Measurements from ENCODE around the gene LMO1.

LMO1 gene

GRCh38 chr11:8263109-8263768 is 439 bp downstream of the LMO1 start:
- DNase-seq (ENCODE audit: low spot score), result no peak

DNA sequence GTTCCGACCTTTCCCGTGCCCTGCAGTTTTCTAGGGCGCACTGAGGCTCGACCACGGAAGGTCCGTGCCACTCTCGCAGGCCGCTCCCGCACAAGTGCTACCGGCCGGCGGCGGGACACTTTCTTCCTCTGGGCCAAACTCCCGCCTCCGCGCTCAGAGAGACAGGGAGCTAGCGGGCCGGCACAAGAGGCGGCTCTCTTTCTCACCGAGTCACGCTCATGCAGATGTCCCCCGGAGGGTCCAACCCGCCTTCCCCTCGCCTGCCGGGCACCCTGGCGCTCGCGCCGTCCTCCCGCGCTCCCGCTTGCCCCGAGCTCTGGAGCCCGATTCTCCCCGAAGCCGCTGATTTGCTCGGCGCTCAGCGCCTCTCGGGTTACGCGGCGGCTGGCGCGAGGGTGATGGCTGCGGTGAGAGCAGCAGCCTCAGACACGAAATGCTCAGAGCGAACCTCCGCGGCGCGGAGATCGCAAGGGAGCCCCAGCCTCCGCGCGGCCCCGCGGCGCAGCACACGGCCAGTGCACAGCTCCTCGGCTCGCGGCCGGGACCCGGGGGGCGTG is 1.0 kb downstream of the LMO1 start:
- DNase-seq (ENCODE audit: low spot score), result peak; percentile 7

DNA sequence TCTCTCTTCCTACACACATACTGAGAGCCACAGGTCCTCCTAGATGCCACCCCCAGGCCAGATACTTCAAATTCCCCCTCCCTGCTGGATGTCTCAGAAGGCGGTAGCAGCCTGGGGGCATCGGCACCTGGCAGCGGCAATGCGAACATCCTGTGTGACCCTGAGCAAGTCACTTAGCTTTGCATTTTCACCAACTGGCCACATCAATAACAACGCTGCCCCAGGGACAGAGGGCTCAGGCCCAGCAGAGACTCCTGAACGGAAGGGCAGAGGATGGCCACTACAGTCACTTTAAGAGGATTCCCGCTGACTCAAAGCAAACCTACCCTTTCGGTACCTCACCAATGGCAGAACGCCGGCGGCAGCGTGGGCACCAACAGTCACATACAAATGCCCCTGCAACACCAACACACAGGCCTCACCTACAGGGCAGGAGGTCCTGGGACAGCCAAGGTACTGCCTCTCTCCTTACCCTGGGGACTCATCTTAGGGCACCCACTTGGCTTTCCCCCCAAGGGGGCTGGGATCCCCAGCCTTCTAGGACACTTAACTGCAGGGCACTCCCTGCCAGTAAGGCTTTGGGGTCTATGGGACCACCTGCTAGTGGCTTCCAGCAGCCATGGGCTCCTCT is 1.6 kb downstream of the LMO1 start:
- no peak for DNase-seq (ENCODE audit: low spot score)

DNA sequence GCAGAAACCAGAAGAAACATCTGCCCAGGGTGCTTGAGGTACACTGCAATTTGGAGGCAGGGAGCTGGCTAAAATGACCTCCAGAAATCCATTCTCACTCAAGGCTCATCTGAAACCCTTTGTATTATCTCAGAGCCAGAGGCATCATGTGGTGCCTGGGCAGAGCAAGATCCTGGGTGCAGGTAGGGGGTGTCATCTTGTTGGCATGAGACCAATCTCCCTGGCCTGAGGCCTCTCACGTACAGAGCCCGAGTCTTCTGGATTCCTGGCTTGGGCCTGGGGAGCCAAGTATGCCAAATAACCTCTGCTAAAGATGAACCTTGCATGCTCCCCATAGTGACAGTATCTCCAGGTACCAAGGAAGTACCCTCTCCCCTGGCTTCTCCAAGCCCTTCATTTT is 2.4 kb downstream of the LMO1 start:
- DNase-seq (ENCODE audit: low spot score), result no peak

DNA sequence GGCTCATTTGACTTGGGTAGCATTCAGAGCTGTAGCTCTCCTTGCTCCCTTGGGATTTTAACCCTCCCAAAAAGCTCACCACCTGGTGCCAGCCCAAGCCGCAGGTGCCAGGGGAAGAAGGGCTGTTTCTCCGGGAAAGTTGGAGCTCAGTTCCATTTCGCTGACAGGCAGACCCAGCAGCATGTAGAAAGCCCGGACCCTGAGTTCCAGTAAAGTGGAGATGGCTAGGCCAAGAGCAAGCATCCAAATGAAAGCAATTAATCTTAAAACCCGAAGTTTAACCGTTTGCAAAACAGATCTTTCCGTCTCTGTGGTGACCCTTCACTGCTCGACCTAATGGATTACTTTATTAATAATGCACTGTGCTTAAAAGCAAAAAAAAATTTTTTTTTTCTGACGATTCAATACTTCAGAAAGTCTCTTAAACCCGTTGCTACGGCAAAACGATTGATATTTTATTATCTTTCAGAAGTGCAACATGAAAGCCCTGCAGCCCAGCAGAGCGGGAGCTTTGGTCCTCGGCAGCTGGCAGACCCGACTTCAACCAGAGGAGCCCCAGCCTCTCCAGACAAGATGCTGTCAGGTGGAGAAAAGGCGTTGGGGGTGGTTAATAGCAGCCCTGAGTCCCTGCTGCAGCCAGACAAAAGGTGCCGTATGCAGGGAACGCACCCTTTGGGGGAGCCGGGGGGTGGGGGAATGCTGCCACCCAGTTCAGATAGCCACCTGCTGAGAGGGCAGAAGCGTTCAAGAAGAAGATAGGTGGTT is 3.3 kb downstream of the LMO1 start:
- no peak for DNase-seq (ENCODE audit: low spot score)

DNA sequence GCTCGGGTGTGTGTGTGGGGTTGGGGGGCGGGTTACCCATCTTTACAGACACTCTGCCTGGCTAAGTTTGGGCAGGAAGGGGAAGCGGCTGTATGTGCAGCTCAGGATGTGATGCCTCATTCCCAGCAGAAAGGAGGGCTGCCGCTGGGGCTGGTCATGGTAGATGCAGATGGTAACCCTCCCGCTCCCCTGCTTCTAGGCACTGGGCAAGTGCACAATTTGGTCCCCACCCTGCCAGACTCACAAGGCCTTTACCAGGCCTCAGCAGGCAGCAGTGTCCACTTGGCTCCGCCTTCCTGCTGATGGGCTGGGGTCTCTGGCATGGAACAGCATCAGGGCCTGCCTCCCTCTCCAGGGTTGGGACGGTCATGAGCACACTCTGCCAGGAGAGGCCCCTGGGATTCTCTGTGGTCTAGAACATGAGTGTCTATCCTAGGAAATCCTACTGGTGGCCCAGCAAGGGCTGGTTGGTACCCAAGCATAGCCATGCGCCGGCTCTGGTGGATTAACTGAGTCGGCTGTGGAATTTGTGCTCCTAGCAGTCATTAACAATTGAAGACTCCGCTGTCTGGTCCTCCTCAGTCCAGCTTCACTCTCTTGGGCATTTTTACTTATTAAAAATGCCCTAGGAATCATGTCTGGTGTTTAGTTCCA is 4.2 kb downstream of the LMO1 start:
- no peak for DNase-seq (ENCODE audit: low spot score)

DNA sequence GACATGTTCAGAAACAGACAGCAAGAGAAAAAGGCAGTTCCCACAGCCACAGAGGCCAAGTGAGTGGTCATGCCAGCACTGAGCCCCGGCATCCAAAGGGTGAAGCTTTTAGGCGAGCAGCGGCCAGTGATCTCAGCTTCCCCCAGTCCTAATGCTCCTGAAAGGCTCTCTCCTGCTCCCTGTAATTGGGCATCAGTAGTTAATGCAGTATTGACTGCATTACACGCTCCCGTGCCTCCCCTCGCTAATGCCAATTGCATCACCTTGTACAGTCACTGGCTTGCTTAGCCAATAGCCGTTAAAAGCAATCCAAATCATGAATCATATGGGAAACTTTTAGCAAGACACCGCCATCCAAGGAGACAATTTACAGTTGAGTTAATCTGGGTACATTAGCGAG is 4.9 kb downstream of the LMO1 start:
- no peak for DNase-seq (ENCODE audit: low spot score)

DNA sequence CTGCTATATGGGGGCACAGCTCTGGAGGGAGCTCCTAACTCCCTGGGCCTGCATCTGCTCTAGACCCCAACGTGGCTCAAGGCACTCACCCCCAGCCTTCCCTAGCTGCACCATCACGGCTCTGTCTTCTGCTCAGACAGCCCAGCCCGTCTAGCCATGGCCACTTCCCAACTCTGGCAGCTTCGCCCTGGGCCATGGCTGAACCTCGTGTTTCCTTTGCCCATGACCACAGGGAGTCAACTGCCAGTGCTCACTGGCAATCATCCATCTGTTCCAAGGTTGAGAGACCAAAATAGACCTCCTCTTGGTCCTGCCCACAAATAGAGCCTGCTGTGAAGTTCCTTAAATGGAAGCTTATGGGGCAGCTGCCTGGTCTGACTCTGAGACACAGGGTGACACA is 5.4 kb downstream of the LMO1 start:
- DNase-seq (ENCODE audit: low spot score), result no peak

DNA sequence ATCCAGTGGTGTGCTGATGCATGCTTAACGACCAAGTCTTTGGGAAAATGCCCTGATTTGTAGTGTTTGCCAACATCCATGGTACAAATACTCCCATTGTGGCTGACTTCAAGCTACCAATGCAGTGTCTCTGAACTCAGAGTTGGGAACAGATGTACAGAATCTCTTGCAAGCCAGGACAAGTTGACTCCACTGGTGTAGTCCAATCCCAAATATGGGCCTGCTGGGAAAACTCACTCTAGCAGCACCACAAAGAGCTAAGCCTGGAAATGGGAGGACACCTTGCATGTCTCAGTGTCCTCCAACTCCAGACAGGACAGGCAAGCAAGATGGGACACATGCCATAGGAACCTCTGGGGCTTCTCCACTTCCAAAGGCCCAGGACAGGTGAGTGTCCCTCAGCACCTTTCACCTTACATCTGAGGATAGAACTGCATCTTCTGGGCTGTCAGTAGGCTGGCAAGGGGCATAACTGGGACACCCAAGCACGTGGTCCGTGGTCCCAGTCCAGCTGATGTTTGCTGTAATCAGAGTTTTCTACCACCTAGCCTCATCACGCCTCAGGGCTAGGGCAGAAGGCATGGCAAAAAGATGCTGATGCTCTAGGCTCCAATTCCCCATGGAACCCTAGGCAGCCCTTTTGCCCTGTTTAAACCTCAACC is 6.5 kb downstream of the LMO1 start:
- no peak for DNase-seq (ENCODE audit: low spot score)

- no peak for DNase-seq (ENCODE audit: low spot score)
Observed at GRCh38 chr11:8256271-8257002, 7.2 kb downstream of the LMO1 start.

DNA sequence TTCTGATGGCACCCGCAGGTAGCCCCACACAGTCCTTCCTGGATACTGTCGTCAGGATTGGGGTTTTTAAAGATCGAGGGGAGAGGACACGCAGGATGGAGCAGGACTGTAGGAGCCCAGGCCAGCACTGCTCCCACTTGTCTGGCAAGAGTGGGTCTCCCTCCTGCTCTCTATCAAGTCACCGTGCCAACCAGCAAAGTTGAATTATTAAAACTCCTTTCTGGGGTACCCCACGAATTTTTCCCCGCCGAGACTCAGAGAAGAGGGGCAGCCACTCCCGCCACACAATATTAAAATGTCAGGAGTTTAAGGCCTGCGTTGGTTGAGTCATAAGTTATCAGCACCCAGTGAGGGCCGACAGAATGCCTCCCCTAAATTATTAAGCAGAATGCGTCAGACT is 10.1 kb downstream of the LMO1 start:
- DNase-seq (ENCODE audit: low spot score), result no peak

GRCh38 chr11:8252946-8253345 is 10.7 kb downstream of the LMO1 start:
- DNase-seq (ENCODE audit: low spot score), result no peak

- DNase-seq (ENCODE audit: low spot score), result no peak
Observed at GRCh38 chr11:8252388-8252787, 11.3 kb downstream of the LMO1 start.

DNA sequence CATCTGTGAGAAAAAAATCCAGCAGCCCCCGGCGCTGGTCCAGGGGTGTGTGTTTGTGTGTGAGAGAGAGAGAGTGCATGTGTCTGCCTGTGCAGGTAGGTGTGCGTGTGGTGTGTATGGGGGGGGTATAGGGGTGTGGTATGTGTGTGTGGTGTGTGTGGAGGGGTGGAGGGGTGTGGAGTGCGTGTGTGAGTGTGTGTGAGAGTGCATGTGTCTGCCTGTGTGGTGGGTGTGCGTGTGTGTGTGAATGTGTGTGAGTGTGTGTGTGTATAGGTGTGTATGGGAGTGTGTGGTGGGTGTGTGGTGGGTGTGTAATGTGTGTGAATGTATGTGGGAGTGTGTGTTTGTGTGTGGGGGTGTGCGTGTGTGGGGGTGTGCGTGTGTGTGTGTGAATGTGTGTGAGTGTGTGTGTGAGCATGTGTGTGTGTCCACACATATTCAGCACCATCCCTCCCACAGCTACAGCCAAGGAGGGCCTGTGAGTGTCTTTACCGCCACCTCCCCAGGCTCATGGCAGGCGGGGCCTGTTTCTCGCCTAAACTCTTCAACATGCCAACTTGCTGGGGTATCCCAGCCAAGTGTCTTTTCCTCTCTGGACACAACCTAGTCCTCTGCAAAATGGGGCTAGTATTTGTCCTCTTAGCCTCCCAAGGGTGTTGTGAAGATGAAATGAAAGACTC is 11.9 kb downstream of the LMO1 start:
- no peak for DNase-seq (ENCODE audit: low spot score)

GRCh38 chr11:8250981-8251615 is 12.6 kb downstream of the LMO1 start:
- no peak for DNase-seq (ENCODE audit: low spot score)

DNA sequence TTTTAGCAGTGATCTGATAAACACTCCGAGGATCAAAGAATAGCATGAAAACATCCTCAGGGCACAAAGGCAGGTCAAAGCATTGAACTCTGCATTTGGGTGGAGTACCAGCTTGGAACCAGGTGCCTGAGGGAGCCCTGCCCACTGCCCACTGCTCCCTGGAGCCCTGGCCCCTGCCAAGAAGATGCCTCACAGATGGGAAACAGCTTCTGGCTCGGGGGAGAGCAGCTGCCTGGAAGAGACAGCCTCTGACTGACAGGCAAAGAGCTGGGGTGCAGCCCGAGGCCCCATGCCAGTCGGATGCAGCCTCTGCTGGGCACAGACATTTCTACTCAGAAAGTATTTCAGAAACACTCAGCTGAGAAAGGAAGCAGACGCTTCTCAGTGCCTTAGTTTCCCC is 13.2 kb downstream of the LMO1 start:
- no peak for DNase-seq (ENCODE audit: low spot score)

DNA sequence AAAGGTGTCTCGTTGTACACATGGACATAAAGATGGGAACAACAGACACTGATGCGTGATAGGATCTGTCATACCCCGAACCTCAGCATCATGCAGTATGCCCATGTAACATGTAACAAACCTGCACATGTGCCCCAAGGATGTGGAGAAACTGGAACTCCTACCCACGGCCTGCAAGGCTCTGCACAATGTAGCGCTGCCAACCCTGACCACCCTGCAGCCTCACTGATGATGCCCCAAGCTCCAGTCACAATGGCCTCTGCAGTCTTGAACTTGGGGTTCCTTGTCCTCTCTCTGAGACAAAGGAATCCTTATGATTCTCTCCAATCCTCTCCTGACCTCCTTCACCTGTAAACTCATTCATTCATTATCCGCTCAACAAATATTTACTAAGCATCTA is 14.2 kb downstream of the LMO1 start:
- DNase-seq (ENCODE audit: low spot score), result no peak

DNA sequence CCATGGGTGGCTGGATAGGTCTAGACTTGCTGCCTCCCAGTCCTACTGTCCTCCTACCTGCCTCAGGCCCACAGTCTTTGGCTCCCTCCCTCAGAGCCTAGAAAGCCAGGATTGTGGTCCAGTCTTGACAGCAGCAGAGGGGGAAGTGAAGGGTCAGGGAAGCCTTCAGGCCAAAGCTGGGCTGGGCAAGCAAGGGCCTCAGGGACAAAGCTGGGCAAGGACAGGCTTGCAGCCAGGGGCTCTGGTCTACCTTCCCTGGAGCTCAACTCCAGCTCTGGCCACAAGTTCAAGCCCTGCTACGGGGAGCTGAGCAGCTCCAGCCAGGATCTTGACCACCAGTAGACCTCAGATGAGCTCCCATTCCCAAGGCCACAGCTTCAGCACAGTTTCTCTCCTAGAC is 14.9 kb downstream of the LMO1 start:
- no peak for DNase-seq (ENCODE audit: low spot score)

DNA sequence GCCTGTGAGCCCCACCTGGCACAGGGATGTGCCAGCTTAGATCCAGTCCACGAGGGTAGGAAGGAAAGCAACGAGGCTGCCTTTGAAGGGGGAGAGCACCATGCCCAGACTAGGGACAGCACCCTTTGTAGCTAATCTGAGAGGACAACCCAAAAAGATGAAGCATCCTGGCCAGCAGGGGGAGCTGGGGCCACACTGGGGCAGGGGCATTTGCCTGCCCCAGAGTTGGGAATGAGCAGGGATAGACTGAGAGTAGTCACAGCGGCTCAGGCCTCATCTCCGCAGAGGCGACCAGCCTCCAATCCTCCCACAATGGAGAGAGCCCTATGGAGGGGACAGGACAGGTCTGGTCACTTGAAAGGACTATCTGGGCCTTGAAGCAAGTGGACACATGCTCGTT is 16.4 kb downstream of the LMO1 start:
- peak; percentile 12 for DNase-seq (ENCODE audit: low spot score)

GRCh38 chr11:8243458-8243857 is 20.2 kb downstream of the LMO1 start:
- DNase-seq (ENCODE audit: low spot score), result no peak
